B cell (primary cell): Measurements from ENCODE around the gene TMBIM6. TPM values are rescaled to one million over a fixed set of nuclear protein-coding genes. Genes with fewer than 3 reads are reported as not detected.

Experiments used
- ATAC-seq: fragments of 200-7000 bp; cut with Tn5 transposase; one replicate; pipeline ENCODE4 v1.10.0; 2021; ENCODE audit warnings: low read depth, mild to moderate bottlenecking, moderate number of reproducible peaks, moderate library complexity
- CTCF ChIA-PET: fragments of 350-600 bp; sonication (Branson Sonifier 250); formaldehyde crosslinking; loops from one replicate; lab custom pipeline; 2021; ENCODE audit warnings: antibody characterized with exemption, inconsistent platforms; lab: Charles Lee
- POLR2A ChIA-PET: fragments of 350-600 bp; sonication (Branson Sonifier 250); formaldehyde crosslinking; loops from one replicate; lab custom pipeline; 2021; ENCODE audit warnings: antibody characterized with exemption; lab: Charles Lee
- DNase-seq: peaks from one replicate; pipeline ENCODE4 v3.0.0; 2013
- H2AFZ ChIP-seq: 2 replicates; pipeline ENCODE4 v1.6.1; 2012; ENCODE audit warnings: mild to moderate bottlenecking, low read depth, low read length; ENCODE audit not compliant: insufficient read depth, poor library complexity, severe bottlenecking
- H3K27ac ChIP-seq, 2 donors: 1 replicate in 1 of 2; 2 replicates in 1 of 2; pipeline ENCODE4 v1.5.1; 2012 to 2013; ENCODE audit warnings: low read length in 2 of 2, mild to moderate bottlenecking in 2 of 2, moderate library complexity in 1 of 2
- H3K27me3 ChIP-seq, 4 experiments: fragments of 200-600 bp in 1 of 4; sonication (generic) in 1 of 4; replicated peaks in 1 of 4; 1 replicate in 2 of 4; 2 replicates in 2 of 4; pipeline versions ENCODE4 v1.6.1 to v1.7.0; 2013 to 2016; ENCODE audit warnings: low read length in 3 of 4, mild to moderate bottlenecking in 2 of 4, mixed read lengths in 1 of 4, moderate library complexity in 1 of 4; ENCODE audit not compliant: insufficient read depth in 4 of 4, control insufficient read depth in 3 of 4; ENCODE audit errors: control extremely low read depth in 1 of 4
- H3K36me3 ChIP-seq, 2 experiments: replicated peaks in 1 of 2; 1 replicate in 1 of 2; 2 replicates in 1 of 2; pipeline versions ENCODE4 v1.6.1 to v1.7.1; 2013; ENCODE audit warnings: low read length in 1 of 2; ENCODE audit not compliant: insufficient read depth in 2 of 2, control insufficient read depth in 1 of 2; ENCODE audit errors: control extremely low read depth in 1 of 2, extremely low read depth in 1 of 2
- H3K4me1 ChIP-seq, 2 donors: fragments of 200-600 bp in 1 of 2; sonication (generic) in 1 of 2; 1 replicate in 1 of 2; 2 replicates in 1 of 2; pipeline versions ENCODE4 v1.5.1 to v1.6.1; 2013 to 2017; ENCODE audit warnings: low read length in 2 of 2; ENCODE audit not compliant: control insufficient read depth in 2 of 2, insufficient read depth in 2 of 2
- H3K4me2 ChIP-seq: replicated peaks from 2 replicates; pipeline ENCODE3; 2012; ENCODE audit warnings: mild to moderate bottlenecking, low read depth, low read length; ENCODE audit not compliant: poor library complexity, severe bottlenecking
- H3K4me3 ChIP-seq, 5 experiments: fragments of 200-600 bp in 1 of 5; sonication (generic) in 1 of 5; 1 replicate in 3 of 5; 2 replicates in 2 of 5; pipeline versions ENCODE4 v1.5.1 to v1.7.0; 2011 to 2016; ENCODE audit warnings: low read length in 4 of 5, mild to moderate bottlenecking in 4 of 5, low read depth in 2 of 5, control low read depth in 1 of 5, moderate library complexity in 1 of 5; ENCODE audit not compliant: insufficient read depth in 1 of 5; ENCODE audit errors: control extremely low read depth in 1 of 5, extremely low read depth in 1 of 5
- H3K79me2 ChIP-seq: fragments of 200-600 bp; sonication (generic); one replicate; pipeline ENCODE4 v1.6.0; 2016; ENCODE audit warnings: low read length; ENCODE audit not compliant: control insufficient read depth, insufficient read depth
- H3K9ac ChIP-seq: fragments of 200-600 bp; sonication (generic); 2 replicates; pipeline ENCODE4 v1.6.1; 2017; ENCODE audit warnings: mild to moderate bottlenecking, low read length, moderate library complexity
- H3K9me3 ChIP-seq, 3 donors: one replicate each; pipeline versions ENCODE4 v1.6.1 to v1.7.1; 2013; ENCODE audit warnings: low read length in 2 of 3; ENCODE audit not compliant: control insufficient read depth in 2 of 3, insufficient read depth in 1 of 3; ENCODE audit errors: control extremely low read depth in 1 of 3
- H4K20me1 ChIP-seq: 2 replicates; pipeline ENCODE4 v1.6.0; 2012; ENCODE audit warnings: mild to moderate bottlenecking, low read length; ENCODE audit not compliant: insufficient read depth, control insufficient read depth, poor library complexity, severe bottlenecking
- H3K27ac Mint-ChIP-seq: one replicate; pipeline ENCODE4 v1.8.0; 2021; ENCODE audit warnings: mixed read lengths
- H3K27me3 Mint-ChIP-seq: one replicate; pipeline ENCODE4 v1.8.0; 2021; ENCODE audit warnings: mixed read lengths
- H3K4me1 Mint-ChIP-seq: one replicate; pipeline ENCODE4 v1.8.0; 2021; ENCODE audit warnings: mixed read lengths
- H3K4me3 Mint-ChIP-seq: one replicate; pipeline ENCODE4 v1.8.0; 2021; ENCODE audit warnings: mixed read lengths
- H3K9me3 Mint-ChIP-seq: one replicate; pipeline ENCODE4 v1.8.0; 2022; ENCODE audit warnings: mixed read lengths; ENCODE audit not compliant: insufficient read depth
- EZH2 ChIP-seq: IDR thresholded peaks from 2 replicates; pipeline ENCODE4 v1.6.1; 2012; ENCODE audit warnings: borderline replicate concordance, low read depth, mild to moderate bottlenecking, moderate library complexity, low read length; ENCODE audit not compliant: insufficient read depth, poor library complexity, severe bottlenecking
- WGBS: methylation state at CpG from one replicate; pipeline ENCODE4 v1.1.5; 2013; ENCODE audit warnings: missing lambda C conversion rate; ENCODE audit not compliant: insufficient coverage; 5-methylcytosine and 5-hydroxymethylcytosine counted together
- intact Hi-C: fragments of 100-400 bp; cut with micrococcal nuclease; formaldehyde crosslinking; loops from one replicate; pipeline ENCODE4 v1.10.0; 2022
- polyA plus RNA-seq: library from polyadenylated mRNA; depleted of rRNA; stranded (reverse); fragments of >200 nt; gene quantifications from 2 replicates; pipeline ENCODE4 v1.2.3, GENCODE V29; 2012
- total RNA-seq, 2 donors: library from RNA; stranded (reverse); fragments of 120-200 nt in 1 of 2; gene quantifications; 1 replicate in 1 of 2; 2 replicates in 1 of 2; pipeline versions ENCODE4 v1.2.3 to v1.2.4, GENCODE V29; 2013 to 2022
- TF ChIP-seq, protein P1 (sequence below): fragments of 200-600 bp; IDR thresholded peaks from one replicate; pipeline ENCODE4 v1.8.0; 2022; ENCODE audit warnings: antibody characterized with exemption, mild to moderate bottlenecking

Gene TMBIM6
- total and polyA plus RNA-seq, 2 donors (not counting 1 experiment from before 2014, with no cell fraction given), result 178 to 336 TPM

DNA sequence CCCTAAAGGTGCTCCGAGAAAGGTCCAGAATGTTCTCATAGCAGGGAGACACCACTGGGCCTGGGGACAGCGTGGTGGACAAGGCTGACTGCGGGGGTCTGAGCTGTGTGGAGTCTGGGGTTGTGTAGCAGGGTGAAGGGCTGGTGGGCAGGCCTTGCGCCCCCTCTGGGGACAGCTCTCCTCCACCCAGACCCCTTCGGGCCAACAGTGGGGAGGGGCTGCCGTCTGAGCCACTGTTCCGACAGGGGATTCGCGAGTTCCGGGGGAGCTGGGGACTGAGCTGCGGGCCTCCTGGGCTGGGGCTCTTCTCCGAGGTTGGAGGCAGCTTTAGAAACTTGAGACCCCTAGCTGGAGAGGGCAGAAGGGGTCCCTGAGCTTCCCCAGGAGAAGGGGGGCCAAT, 54.8 kb downstream of the TMBIM6 start:
- Histone ChIP-seq H3K27ac (no peak overlapping the region), H3K36me3 (peaks cover 0 to 9% of the 10 kb centered on the region in 2 experiments), H3K4me2 (no peak overlapping the region), H3K9me3 (no peaks in the 10 kb centered on the region), H3K79me2 (no peaks in the 10 kb centered on the region), H3K9ac (no peak overlapping the region), H3K27me3 (no peaks in the 10 kb centered on the region), H2AFZ (no peak overlapping the region), H3K4me3 (no peak overlapping the region), H3K4me1 (no peaks in the 10 kb centered on the region), H4K20me1 (no peaks in the 10 kb centered on the region)
- CTCF ChIA-PET, result no interaction called here
- intact Hi-C loops, result no loop called here
- no peak overlapping the region for H3K4me3 Mint-ChIP-seq
- no peaks in the 10 kb centered on the region for H3K4me1 Mint-ChIP-seq
- no peak overlapping the region for H3K27ac Mint-ChIP-seq
- TF ChIP-seq, protein P1, sequence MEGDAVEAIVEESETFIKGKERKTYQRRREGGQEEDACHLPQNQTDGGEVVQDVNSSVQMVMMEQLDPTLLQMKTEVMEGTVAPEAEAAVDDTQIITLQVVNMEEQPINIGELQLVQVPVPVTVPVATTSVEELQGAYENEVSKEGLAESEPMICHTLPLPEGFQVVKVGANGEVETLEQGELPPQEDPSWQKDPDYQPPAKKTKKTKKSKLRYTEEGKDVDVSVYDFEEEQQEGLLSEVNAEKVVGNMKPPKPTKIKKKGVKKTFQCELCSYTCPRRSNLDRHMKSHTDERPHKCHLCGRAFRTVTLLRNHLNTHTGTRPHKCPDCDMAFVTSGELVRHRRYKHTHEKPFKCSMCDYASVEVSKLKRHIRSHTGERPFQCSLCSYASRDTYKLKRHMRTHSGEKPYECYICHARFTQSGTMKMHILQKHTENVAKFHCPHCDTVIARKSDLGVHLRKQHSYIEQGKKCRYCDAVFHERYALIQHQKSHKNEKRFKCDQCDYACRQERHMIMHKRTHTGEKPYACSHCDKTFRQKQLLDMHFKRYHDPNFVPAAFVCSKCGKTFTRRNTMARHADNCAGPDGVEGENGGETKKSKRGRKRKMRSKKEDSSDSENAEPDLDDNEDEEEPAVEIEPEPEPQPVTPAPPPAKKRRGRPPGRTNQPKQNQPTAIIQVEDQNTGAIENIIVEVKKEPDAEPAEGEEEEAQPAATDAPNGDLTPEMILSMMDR, result no peak
- no peak for TF ChIP-seq EZH2
- POLR2A ChIA-PET, result no interaction called here
- H3K27me3 Mint-ChIP-seq, result no peaks in the 10 kb centered on the region
- DNase-seq, result no peak
- 92% methylated on average over 10 of the region's 12 CpGs for WGBS
- no peaks in the 10 kb centered on the region for H3K9me3 Mint-ChIP-seq
- no peak for ATAC-seq

DNA sequence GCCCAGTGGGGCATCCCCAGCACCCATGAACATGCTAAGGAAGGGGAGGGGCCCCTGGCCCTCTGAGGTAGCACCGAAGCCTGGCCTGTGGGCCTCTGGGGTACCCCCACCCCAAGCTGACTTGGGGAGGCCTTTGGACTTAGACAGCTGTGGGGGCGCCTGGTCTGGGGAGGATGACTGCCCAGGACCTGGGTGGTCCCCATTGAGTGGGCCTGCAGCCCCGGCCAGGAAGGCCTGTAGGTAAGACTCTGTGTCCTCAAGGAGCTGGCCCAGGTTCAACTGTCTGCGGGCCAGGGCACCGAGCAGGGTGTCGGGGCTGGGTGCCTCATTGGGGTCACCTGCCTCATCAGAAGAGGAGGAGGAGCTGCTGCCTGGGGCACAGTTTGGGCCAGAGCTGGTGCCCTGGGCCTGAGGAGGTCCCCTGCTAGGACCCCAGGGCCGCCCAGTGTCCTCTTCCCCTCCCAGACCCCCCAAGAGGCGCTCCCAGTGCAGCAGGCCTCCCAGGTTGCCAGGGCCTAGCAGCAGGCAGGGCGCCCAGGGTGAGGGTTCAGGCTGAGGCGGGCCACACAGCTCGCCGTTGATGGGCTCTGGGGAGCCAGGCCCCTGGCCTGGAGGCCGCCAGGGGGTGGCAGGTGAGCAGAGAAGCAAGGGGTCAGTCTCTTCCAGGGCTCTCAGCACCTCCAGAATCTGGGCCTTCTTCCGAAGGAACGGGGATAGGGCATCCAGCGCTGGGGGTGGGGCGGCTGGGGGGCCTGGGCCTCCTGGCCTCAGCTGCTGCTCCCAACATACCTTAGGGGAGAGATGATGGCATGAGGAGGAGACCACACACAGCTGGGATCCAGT, 55.5 kb downstream of the TMBIM6 start:
- no peaks in the 10 kb centered on the region for H3K4me1 ChIP-seq
- TF ChIP-seq, protein P1, result no peak
- no peak for TF ChIP-seq EZH2
- DNase-seq (no peak), ATAC-seq (no peak)
- no peak overlapping the region for H3K4me2 ChIP-seq
- H3K4me3 Mint-ChIP-seq, result no peak overlapping the region
- H3K36me3 ChIP-seq, result peaks cover 0 to 12% of the 10 kb centered on the region in 2 experiments
- H3K9me3 ChIP-seq, result no peaks in the 10 kb centered on the region
- no peak overlapping the region for H3K27ac Mint-ChIP-seq
- ChIA-PET POLR2A (no interaction called here), CTCF (no interaction called here)
- no peaks in the 10 kb centered on the region for H3K4me1 Mint-ChIP-seq
- 95% methylated on average over 16 of the region's 17 CpGs for WGBS
- H2AFZ ChIP-seq, result no peak overlapping the region
- H3K9me3 Mint-ChIP-seq, result no peaks in the 10 kb centered on the region
- no peaks in the 10 kb centered on the region for H3K27me3 Mint-ChIP-seq
- H3K9ac ChIP-seq, result no peak overlapping the region
- H3K27me3 ChIP-seq, result no peaks in the 10 kb centered on the region
- intact Hi-C loops, result no loop called here
- no peak overlapping the region for H3K27ac ChIP-seq
- H4K20me1 ChIP-seq, result no peaks in the 10 kb centered on the region
- H3K4me3 ChIP-seq, result no peak overlapping the region
- H3K79me2 ChIP-seq, result no peaks in the 10 kb centered on the region
